ENCODE measurements around the gene SLC37A1.

The SLC37A1 gene

DNA sequence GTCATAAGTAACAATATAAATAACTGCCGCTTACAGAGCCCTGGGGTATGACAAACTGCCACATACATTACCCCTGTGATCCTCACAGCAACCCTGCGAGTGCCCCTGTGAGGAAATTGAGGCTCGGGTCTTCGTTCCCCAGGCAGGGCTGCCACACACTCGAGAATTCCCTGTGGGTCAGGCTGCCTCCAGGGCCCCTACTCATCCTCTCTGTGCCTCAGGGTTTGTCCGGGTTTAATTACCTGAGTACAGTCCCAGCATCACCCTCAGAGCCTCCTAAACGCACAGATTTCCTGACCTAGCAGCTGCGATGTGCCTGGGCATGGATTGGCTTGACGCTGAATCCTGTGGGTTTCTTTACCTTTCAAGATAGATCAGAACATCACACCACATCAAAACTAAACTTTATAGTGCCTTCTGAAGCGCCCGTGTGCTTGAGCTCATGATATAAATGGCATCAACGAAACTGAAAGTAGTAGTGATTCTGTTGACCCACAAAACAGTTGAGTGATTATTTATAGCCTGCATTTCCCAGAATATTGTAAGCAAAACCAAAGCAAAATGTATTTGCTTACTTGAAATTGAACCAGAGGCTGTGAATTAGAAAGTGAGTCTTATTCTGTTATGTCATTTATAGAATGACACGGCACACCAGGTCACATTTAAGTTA is 14.0 kb downstream of the SLC37A1 start:
- no peak for DNase-seq (ENCODE audit: low spot score)

DNA sequence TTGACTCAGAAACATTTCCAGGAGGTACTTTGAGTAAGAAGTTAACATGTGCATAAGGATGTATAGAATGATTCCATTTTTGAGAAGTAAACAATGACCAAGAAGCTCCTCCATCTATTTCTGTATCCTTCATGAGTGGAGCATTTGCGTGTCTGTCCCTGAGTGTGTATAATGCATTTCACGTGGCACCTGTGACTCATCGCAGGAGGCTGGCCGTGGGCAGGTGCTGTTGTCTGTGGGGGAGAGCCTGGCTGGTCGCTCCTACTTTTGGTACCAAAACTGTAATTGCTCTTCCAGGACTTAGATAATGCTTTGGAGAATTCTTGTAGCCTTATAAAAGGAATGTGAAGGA is 16.5 kb downstream of the SLC37A1 start:
- DNase-seq (ENCODE audit: low spot score): no peak

DNA sequence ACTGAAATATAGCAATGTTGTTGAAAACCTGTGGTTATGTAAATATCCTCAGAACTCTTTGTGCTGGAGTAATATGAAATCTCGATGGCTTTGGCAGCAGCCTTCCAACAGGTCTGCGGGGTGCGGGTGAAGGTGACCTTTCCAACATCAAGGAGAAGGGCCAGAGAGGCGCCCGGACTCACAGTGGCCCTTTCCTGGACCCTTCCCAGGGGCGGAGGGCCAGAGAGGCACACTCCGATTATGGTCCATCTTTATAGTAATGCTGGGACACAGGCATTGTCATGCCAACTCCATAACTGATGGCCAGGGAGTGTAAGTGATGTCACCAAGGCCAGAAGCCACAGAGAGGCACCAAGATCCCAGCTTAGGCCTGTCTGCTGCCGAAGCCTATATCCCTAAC is 18.1 kb downstream of the SLC37A1 start:
- DNase-seq (ENCODE audit: low spot score): no peak

DNA sequence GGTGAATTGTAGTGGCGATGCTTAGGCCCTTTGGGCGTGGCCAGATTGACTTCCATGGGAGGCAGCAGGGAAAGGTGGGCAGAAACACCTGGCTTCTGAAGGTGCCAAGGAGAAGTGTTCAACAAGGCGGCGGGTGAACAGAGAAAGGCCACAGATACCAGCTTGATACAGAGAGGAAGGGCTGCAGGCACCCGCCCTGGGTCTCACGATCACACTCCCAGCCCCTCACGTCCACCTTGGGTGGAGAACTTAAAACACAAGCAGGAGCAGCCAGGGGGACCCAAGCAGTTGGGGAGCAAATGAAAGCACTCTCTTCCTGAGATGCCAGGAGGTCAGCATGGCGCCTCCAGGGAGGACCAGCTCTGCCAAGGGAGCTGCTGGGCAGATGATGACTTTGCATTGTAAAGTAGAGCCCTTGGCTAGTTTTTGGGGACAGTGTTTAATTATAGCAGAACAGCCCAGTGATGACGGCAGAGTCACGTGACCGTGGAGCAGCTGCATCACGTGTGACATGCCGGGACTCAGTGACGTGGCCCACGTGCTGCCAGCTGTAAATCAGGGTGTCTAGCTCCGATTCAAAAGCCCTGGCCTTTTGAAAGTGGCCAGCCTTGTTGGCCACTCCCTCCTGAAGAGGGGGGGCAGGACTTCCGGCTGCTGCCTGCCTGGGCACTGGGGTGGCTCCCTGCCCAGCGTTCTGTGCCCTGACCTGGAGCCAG is 19.0 kb downstream of the SLC37A1 start:
- DNase-seq (ENCODE audit: low spot score): no peak

DNA sequence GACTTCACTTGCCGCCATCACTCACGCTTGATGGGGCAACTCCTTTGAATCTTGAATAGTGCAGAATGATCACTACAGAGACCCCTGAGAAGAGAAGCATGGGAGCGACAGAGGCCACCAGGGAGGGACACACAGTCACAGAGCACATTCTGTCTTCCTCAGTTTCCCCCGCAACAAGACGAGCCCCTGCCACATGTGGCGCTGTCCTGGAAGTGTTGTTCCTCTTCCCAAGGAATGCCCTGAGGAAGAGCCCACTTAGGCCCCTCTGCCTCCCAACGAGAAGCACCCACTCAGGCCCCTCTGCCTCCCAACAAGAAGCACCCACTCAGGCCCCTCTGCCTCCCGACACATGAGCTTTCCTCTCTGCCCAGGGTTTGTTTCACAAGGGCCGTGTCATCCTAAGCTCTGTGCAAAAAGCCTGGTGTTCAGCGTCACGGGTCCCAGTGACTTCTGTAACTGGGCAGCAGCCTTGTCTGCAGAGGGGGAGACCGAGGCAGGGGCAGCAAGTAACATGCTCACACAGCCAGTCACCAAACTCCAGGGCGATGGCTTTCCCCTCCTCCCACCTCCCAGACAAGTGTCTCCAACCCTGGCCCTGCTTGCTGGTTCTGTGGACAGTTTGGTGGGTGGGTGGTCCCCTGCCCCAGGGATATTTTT is 19.8 kb downstream of the SLC37A1 start:
- no peak for DNase-seq (ENCODE audit: low spot score)

GRCh38 chr21:42533963-42534355 is 20.3 kb downstream of the SLC37A1 start:
- DNase-seq (ENCODE audit: low spot score): no peak

GRCh38 chr21:42534421-42535378 is 21.0 kb downstream of the SLC37A1 start:
- DNase-seq (ENCODE audit: low spot score): no peak

DNA sequence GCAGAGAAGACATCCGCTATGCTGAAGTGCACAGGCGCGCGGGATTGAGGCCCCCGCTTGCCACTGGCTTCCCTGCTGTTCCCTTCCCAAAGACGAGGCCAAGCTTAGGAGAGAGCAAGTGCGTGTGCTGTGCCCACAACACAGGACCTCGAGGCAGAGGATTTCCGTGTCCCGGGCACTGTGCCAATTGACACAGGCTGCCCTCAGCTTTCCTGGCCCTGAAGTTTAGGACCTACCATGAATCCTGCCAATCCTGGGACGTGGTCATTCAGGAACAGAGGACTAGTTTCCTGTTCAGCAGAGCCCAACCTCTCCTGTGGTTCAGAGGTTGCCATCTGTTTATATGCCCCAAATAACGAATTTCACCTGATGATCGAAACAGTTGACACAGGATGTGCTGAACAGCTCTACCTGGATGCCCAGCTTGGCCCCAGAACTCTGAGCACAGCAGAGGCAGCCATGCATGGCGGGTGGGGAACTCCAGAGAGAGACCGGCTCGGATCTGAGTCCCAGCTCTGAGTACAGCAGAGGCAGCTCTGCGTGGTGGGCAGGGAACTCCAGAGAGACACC is 22.0 kb downstream of the SLC37A1 start:
- DNase-seq (ENCODE audit: low spot score): no peak

GRCh38 chr21:42536601-42537000 is 22.9 kb downstream of the SLC37A1 start:
- no peak for DNase-seq (ENCODE audit: low spot score)

- peak; percentile 39 for DNase-seq (ENCODE audit: low spot score)
Observed at GRCh38 chr21:42537106-42537742, 23.6 kb downstream of the SLC37A1 start.

GRCh38 chr21:42538479-42539275 is 25.0 kb downstream of the SLC37A1 start:
- DNase-seq (ENCODE audit: low spot score): no peak

- no peak for DNase-seq (ENCODE audit: low spot score)
Observed at GRCh38 chr21:42539342-42539741, 25.7 kb downstream of the SLC37A1 start.

- DNase-seq (ENCODE audit: low spot score): no peak
Observed at GRCh38 chr21:42539931-42540343, 26.3 kb downstream of the SLC37A1 start.

GRCh38 chr21:42540396-42540795 is 26.7 kb downstream of the SLC37A1 start:
- DNase-seq (ENCODE audit: low spot score): no peak

DNA sequence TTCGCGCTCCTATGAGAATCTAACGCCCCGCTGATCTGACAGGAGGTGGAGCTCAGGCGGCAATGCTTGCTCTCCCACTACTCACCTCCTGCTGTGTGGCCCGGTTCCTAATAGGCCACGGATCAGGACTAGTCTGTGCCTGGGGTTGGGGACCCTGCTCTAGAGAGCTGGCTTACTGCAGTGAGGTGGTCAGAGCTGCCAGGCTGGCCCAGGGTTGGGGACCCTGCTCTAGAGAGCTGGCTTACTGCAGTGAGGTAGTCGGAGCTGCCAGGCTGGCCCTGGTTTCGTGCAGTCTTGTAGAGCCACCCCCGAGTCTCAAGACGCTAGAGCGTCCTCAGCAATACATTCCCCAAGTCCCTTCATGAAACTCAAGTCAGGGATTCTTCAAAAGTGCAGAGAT is 27.5 kb downstream of the SLC37A1 start:
- DNase-seq (ENCODE audit: low spot score): no peak

DNA sequence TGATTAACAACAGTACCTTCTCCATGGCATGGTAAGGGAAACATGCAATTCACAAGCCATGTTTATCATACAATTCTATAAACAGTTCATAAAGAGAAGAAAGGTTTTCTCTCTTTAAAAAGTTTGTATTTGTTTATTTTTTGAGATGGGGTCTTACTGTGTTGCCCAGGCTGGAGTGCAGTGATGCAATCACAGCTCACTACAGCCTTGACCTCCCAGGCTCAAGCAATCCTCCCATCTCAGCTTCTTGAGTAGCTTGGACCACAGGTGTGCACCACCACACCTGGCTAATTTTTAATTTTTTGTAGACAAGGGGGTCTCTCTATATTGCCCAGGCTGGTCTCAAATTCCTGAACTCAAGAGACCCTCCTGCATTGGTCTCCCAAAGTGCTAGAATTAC is 28.0 kb downstream of the SLC37A1 start:
- no peak for DNase-seq (ENCODE audit: low spot score)

DNA sequence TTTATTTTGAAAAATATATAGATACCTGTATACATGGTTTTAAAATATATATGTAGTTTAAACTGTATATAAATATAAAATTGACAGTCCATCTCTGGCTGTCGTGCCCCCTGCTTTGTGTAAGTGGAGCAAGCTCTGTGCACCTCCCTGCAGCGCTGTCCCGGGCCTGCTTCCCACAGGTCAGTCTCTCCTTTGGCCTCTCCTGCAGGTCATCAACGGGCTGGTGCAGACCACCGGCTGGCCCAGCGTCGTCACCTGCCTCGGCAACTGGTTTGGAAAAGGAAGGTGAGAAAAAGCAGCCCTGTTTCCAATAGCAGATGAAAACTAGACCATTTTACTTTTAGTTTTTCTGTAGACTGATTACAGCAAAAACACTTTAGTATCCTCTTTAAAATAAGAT is 28.5 kb downstream of the SLC37A1 start:
- no peak for DNase-seq (ENCODE audit: low spot score)

DNA sequence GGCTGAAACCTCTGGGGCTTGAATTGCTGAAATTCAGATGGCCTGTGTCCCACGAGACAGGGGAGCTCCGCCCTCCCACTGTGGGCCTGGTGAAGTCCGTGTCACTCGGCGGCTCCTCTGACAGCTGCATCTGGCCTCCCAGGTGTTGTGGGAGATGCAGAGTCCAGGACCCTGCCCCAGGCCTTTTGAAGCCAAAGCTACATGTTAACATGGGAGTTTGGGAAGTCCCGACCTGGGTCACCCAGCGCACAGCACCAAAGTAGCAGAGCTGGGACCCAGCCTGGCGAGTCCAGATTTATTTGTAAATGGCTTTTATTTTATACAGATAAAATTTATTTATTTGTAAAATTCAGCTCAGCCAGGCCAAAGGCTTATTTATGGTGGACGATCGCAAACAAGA is 28.9 kb downstream of the SLC37A1 start:
- DNase-seq (ENCODE audit: low spot score): no peak

- no peak for DNase-seq (ENCODE audit: low spot score)
Observed at GRCh38 chr21:42543106-42543847, 29.6 kb downstream of the SLC37A1 start.

GRCh38 chr21:42544544-42544943 is 30.9 kb downstream of the SLC37A1 start:
- no peak for DNase-seq (ENCODE audit: low spot score)
